Vagina (tissue), 2 donors: ENCODE data around the gene PLPPR4.

Source experiments
- POLR2A ChIP-seq, 2 donors: fragments of 450-650 bp; IDR thresholded peaks; one replicate each; pipeline ENCODE4 v1.6.1; 2017; ENCODE audit warnings: antibody characterized with exemption in 2 of 2, mild to moderate bottlenecking in 2 of 2, moderate library complexity in 2 of 2
- POLR2AphosphoS5 ChIP-seq, 2 donors: sonication (generic); formaldehyde crosslinking; IDR thresholded peaks; one replicate each; pipeline ENCODE4 v1.9.0; 2017; ENCODE audit warnings: antibody characterized with exemption in 2 of 2, mild to moderate bottlenecking in 2 of 2, low read depth in 1 of 2; ENCODE audit not compliant: insufficient read depth in 1 of 2

DNA sequence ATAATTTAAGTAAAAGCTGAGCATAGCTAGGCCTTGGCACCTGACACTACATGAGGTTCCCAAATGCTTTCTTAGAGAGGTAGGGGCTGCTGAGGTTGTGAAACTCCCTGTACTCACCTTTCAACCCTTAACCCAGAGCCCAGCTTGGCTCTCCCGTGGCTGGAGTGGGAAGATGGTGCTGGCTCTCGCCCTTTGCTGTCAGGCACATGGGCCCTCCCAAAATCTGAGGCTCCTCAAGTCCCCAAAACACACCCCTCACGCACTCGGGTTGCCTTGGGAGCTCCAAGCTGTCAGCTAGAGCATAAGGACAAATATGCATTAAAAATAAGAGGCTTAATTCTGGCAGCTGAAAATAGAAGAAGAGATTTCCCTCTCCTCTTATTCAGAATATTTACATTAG lies 46.7 kb upstream of the PLPPR4 start:
- TF ChIP-seq POLR2AphosphoS5 (IDR thresholded peaks at IDR 0.05; ENCODE audit: insufficient read depth in 1 of 2, low read depth in 1 of 2) (no peak), POLR2A (IDR thresholded peaks at IDR 0.05) (no peak)
